ENCODE results near the gene MELTF. TPM values are rescaled to one million over a fixed set of nuclear protein-coding genes. Genes with fewer than 3 reads are reported as not detected.

The MELTF gene
- total and polyA plus RNA-seq, 2 of the 13 experiments (the other 11 are each of a cell fraction or from before 2014, with no cell fraction given): 3.2 to 7.5 TPM

DNA sequence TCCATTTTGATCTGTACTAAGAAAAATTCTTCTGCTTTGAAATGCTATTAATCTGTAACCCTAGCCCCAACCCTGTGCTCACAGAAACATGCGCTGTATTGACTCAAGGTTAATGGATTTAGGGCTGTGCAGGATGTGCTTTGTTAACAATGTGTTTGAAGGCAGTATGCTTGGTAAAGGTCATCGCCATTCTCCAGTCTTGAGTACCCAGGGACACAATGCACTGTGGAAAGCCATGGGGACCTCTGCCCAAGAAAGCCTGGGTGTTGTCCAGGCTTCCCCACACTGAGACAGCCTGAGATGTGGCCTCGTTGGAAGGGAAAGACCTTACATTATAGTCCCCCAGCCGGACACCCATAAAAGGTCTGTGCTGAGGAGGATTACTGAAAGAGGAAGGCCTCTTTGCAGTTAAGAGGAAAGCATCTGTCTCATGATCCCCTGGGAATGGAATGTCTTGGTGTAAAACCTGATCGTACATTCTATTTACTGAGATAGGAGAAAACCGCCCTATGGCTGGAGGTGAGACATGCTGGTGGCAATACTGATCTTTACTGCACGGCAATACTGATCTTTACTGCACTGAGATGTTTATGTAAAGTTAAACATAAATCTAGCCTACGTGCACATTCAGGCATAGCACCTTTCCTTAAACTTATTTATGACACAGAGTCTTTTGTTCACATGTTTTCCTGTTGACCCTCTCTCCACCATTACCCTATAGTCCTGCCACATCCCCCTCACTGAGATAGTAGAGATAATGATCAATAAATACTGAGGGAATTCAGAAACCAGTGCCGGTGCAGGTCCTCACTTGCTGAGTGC, 67.3 kb downstream of the MELTF start (continued):
- TF ChIP-seq SATB2 (CRISPR knock-in tag; IDR thresholded peaks at IDR 0.05) (no peak), ZSCAN21 (CRISPR knock-in tag; IDR thresholded peaks at IDR 0.05; ENCODE audit: borderline replicate concordance) (no peak), ZFY (CRISPR knock-in tag; IDR thresholded peaks at IDR 0.05) (peak; percentile 39; the same call in 1 of the 2 replicates), TBL1XR1 (IDR thresholded peaks at IDR 0.05; ENCODE audit: borderline replicate concordance, low read length, partially characterized antibody) (no peak), AGO1 (IDR thresholded peaks at IDR 0.05; ENCODE audit: low read depth, low read length, poor library complexity, severe bottlenecking) (no peak), ZNF556 (CRISPR knock-in tag; IDR thresholded peaks at IDR 0.05; ENCODE audit: borderline replicate concordance) (0 out of 2 replicates have a peak, but pooled peaks have one; percentile 58), NFRKB (IDR thresholded peaks at IDR 0.05) (no peak), EEA1 (CRISPR knock-in tag; IDR thresholded peaks at IDR 0.05; ENCODE audit: borderline replicate concordance) (no peak), ZNF446 (CRISPR knock-in tag; IDR thresholded peaks at IDR 0.05) (no peak), ZSCAN25 (CRISPR knock-in tag; IDR thresholded peaks at IDR 0.05) (peak; percentile 37; the same call in 1 of the 2 replicates), KLF16 (CRISPR knock-in tag; IDR thresholded peaks at IDR 0.05) (peak in 1 of 2 experiments; percentile 42; a peak in 2 of 4 replicates), ZNF33B (CRISPR knock-in tag; IDR thresholded peaks at IDR 0.05) (no peak), ZBTB42 (CRISPR knock-in tag; IDR thresholded peaks at IDR 0.05) (no peak), TMF1 (CRISPR knock-in tag; IDR thresholded peaks at IDR 0.05; ENCODE audit: low read depth) (no peak), CCAR2 (optimal IDR thresholded peaks at IDR 0.05; ENCODE audit: low read depth, low read length) (no peak), ZNF558 (CRISPR knock-in tag; IDR thresholded peaks at IDR 0.05; ENCODE audit: borderline replicate concordance) (no peak), HOXA7 (CRISPR knock-in tag; IDR thresholded peaks at IDR 0.05) (no peak), ZNF44 (CRISPR knock-in tag; IDR thresholded peaks at IDR 0.05) (no peak)
- TF ChIP-seq, protein P1, sequence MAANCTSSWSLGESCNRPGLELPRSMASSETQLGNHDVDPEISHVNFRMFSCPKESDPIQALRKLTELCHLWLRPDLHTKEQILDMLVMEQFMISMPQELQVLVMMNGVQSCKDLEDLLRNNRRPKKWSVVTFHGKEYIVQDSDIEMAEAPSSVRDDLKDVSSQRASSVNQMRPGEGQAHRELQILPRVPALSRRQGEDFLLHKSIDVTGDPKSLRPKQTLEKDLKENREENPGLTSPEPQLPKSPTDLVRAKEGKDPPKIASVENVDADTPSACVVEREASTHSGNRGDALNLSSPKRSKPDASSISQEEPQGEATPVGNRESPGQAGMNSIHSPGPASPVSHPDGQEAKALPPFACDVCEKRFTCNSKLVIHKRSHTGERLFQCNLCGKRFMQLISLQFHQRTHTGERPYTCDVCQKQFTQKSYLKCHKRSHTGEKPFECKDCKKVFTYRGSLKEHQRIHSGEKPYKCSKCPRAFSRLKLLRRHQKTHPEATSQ (CRISPR knock-in tag; IDR thresholded peaks at IDR 0.05; ENCODE audit: borderline replicate concordance): no peak
- TF ChIP-seq, protein P2, sequence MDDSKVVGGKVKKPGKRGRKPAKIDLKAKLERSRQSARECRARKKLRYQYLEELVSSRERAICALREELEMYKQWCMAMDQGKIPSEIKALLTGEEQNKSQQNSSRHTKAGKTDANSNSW (CRISPR knock-in tag; IDR thresholded peaks at IDR 0.05; ENCODE audit: borderline replicate concordance): no peak
- TF ChIP-seq, protein P3, sequence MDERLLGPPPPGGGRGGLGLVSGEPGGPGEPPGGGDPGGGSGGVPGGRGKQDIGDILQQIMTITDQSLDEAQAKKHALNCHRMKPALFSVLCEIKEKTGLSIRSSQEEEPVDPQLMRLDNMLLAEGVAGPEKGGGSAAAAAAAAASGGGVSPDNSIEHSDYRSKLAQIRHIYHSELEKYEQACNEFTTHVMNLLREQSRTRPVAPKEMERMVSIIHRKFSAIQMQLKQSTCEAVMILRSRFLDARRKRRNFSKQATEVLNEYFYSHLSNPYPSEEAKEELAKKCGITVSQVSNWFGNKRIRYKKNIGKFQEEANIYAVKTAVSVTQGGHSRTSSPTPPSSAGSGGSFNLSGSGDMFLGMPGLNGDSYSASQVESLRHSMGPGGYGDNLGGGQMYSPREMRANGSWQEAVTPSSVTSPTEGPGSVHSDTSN (CRISPR knock-in tag; IDR thresholded peaks at IDR 0.05): no peak
- TF ChIP-seq, protein P4, sequence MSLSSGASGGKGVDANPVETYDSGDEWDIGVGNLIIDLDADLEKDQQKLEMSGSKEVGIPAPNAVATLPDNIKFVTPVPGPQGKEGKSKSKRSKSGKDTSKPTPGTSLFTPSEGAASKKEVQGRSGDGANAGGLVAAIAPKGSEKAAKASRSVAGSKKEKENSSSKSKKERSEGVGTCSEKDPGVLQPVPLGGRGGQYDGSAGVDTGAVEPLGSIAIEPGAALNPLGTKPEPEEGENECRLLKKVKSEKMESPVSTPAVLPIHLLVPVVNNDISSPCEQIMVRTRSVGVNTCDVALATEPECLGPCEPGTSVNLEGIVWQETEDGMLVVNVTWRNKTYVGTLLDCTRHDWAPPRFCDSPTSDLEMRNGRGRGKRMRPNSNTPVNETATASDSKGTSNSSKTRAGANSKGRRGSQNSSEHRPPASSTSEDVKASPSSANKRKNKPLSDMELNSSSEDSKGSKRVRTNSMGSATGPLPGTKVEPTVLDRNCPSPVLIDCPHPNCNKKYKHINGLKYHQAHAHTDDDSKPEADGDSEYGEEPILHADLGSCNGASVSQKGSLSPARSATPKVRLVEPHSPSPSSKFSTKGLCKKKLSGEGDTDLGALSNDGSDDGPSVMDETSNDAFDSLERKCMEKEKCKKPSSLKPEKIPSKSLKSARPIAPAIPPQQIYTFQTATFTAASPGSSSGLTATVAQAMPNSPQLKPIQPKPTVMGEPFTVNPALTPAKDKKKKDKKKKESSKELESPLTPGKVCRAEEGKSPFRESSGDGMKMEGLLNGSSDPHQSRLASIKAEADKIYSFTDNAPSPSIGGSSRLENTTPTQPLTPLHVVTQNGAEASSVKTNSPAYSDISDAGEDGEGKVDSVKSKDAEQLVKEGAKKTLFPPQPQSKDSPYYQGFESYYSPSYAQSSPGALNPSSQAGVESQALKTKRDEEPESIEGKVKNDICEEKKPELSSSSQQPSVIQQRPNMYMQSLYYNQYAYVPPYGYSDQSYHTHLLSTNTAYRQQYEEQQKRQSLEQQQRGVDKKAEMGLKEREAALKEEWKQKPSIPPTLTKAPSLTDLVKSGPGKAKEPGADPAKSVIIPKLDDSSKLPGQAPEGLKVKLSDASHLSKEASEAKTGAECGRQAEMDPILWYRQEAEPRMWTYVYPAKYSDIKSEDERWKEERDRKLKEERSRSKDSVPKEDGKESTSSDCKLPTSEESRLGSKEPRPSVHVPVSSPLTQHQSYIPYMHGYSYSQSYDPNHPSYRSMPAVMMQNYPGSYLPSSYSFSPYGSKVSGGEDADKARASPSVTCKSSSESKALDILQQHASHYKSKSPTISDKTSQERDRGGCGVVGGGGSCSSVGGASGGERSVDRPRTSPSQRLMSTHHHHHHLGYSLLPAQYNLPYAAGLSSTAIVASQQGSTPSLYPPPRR (CRISPR knock-in tag; IDR thresholded peaks at IDR 0.05; ENCODE audit: borderline replicate concordance): peak; percentile 90

Measured in HepG2 (cell line).